Measurements from ENCODE around the gene ARSB. TPM values are rescaled to one million over a fixed set of nuclear protein-coding genes. Genes with fewer than 3 reads are reported as not detected.

Gene ARSB
- total and polyA plus RNA-seq, 8 donors, result 0.58 to 35.6 (median 7.6) TPM

DNA sequence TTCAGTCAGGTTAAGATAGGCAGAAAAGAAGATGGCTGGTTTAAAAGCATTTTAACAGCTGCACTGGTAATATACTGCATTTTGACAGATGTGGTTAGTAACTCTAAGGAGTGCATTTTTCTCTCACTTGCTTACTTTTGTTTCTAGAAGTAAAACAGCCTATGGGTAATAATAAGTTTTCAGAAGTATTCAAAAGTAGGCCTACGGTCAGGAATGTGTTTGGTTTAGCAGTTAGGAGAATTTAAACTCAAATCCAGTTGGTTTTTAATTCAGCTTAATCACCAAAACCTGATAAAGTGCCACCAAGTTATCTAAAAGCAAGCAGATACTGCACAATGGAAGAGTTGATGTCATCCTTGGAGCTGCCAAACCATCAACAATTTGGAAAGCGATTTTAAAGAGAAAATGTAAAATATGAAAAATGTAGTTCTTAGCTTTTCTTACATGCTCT is 160.3 kb downstream of the ARSB start:
- peak in 1 of 2 donors; percentile 73 for DNase-seq
- Histone ChIP-seq H3K4me3 (no peak overlapping the region), H3K27me3 (no peaks in the 10 kb centered on the region), H3K27ac (no peak overlapping the region), H3K9me3 (no peaks in the 10 kb centered on the region), H3K4me1 (peaks cover 0 to 6% (median 0%) of the 10 kb centered on the region in 4 donors), H3K36me3 (no peaks in the 10 kb centered on the region)
- TF ChIP-seq POLR2A (IDR thresholded peaks at IDR 0.05) (no peak), EP300 (IDR thresholded peaks at IDR 0.05) (no peak), POLR2AphosphoS5 (IDR thresholded peaks at IDR 0.05) (no peak)
- TF ChIP-seq, protein P1, sequence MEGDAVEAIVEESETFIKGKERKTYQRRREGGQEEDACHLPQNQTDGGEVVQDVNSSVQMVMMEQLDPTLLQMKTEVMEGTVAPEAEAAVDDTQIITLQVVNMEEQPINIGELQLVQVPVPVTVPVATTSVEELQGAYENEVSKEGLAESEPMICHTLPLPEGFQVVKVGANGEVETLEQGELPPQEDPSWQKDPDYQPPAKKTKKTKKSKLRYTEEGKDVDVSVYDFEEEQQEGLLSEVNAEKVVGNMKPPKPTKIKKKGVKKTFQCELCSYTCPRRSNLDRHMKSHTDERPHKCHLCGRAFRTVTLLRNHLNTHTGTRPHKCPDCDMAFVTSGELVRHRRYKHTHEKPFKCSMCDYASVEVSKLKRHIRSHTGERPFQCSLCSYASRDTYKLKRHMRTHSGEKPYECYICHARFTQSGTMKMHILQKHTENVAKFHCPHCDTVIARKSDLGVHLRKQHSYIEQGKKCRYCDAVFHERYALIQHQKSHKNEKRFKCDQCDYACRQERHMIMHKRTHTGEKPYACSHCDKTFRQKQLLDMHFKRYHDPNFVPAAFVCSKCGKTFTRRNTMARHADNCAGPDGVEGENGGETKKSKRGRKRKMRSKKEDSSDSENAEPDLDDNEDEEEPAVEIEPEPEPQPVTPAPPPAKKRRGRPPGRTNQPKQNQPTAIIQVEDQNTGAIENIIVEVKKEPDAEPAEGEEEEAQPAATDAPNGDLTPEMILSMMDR (IDR thresholded peaks at IDR 0.05), result no peak
- 22 to 34% (median 30%) methylated on average over 2 of the region's 2 CpGs for WGBS, 5 donors
- intact Hi-C loops (cut with DNase I; ENCODE audit: low total_unique reads), result no loop called here

DNA sequence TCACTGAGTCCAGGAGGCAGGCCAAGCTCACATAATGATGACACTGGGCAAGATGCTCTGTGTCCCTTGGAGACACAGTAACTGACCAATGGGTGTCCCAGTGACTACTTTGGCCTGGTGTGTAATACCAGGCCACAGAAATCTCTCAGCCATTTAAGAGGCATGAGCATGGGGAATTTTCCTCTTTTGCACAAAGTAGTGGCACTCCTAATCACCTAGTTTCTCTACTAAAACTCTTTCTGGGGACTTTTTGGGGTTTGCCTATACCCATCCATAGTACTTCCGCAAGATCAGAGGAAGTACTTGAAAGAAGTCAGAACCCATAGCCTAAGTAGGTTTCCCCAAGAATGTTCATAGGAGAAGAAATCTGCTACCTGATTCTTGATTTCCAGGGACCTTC is 161.9 kb downstream of the ARSB start:
- Histone ChIP-seq H3K27ac (no peak overlapping the region), H3K9me3 (no peaks in the 10 kb centered on the region), H3K36me3 (no peaks in the 10 kb centered on the region), H3K4me3 (no peak overlapping the region), H3K4me1 (peaks cover 0 to 6% (median 0%) of the 10 kb centered on the region in 4 donors), H3K27me3 (no peaks in the 10 kb centered on the region)
- 94 to 100% (median 100%) methylated on average over 1 of the region's 1 CpG for WGBS, 5 donors
- intact Hi-C loops (cut with DNase I; ENCODE audit: low total_unique reads), result no loop called here
- no peak for TF ChIP-seq POLR2A (IDR thresholded peaks at IDR 0.05)
- TF ChIP-seq, protein P1 (IDR thresholded peaks at IDR 0.05), result no peak
- no peak for TF ChIP-seq POLR2AphosphoS5 (IDR thresholded peaks at IDR 0.05)
- TF ChIP-seq EP300 (IDR thresholded peaks at IDR 0.05), result no peak
- no peak for DNase-seq

DNA sequence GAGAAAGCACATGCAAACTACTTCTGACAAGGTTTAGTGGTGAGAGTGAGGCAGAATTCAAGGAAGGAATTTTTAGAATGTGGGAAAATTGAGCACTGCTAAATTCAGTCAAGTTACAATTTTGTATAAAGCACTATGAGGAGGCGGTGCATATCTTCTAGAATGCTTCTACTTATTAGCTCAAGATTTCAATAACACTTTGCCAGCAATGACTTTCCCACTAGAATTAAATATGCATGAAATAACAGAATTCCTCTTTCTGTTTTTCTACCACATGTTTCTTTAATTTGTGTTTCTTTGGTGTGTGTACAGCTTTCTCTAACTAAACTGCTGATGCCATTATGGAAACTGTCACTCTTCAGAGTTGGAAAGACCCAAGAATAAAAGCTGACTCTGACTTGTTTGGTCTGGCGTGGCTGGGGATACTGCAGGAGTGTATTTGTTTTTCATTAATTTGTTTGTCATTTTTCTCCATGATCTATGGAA is 163.5 kb downstream of the ARSB start:
- Histone ChIP-seq H3K9me3 (no peaks in the 10 kb centered on the region), H3K27me3 (no peaks in the 10 kb centered on the region), H3K4me1 (peaks cover 0 to 6% (median 0%) of the 10 kb centered on the region in 4 donors), H3K36me3 (no peaks in the 10 kb centered on the region), H3K27ac (no peak overlapping the region), H3K4me3 (no peak overlapping the region)
- intact Hi-C loops (cut with DNase I; ENCODE audit: low total_unique reads), result no loop called here
- WGBS, 5 donors, result 75 to 96% (median 90%) methylated on average over 2 of the region's 2 CpGs
- DNase-seq, result no peak
- TF ChIP-seq POLR2AphosphoS5 (IDR thresholded peaks at IDR 0.05) (no peak), EP300 (IDR thresholded peaks at IDR 0.05) (no peak), POLR2A (IDR thresholded peaks at IDR 0.05) (no peak)
- TF ChIP-seq, protein P1 (IDR thresholded peaks at IDR 0.05), result no peak

DNA sequence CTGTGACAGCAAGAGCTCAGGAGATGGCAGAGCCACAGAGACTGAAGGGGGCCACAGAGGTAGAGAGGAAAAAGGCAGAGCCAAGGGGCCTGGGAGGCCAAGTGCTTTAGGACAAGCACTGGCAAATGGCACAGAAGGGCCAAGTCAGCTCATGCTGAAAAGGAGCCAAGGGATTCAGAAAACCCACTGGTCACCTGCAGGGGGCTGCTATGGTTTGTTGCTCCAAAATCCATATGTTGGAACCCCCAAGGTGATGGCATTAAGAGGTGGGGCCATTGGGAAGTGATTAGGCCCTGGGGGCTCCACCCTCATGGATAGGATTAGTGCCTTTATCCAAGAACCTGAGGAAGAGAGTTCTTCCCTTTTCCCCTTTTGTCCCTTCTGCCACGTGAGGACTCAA is 165.4 kb downstream of the ARSB start:
- intact Hi-C loops (cut with DNase I; ENCODE audit: low total_unique reads), result no loop called here
- no peaks in the 10 kb centered on the region for H3K36me3 ChIP-seq
- H3K9me3 ChIP-seq, result no peaks in the 10 kb centered on the region
- H3K27ac ChIP-seq, result no peak overlapping the region
- H3K4me3 ChIP-seq, result no peak overlapping the region
- H3K27me3 ChIP-seq, result no peaks in the 10 kb centered on the region
- no peak for DNase-seq
- peaks cover 0 to 3% (median 0%) of the 10 kb centered on the region in 4 donors for H3K4me1 ChIP-seq
- WGBS, 5 donors, result 69 to 100% (median 96%) methylated on average over 1 of the region's 1 CpG
- TF ChIP-seq POLR2AphosphoS5 (IDR thresholded peaks at IDR 0.05) (no peak), EP300 (IDR thresholded peaks at IDR 0.05) (no peak)
- TF ChIP-seq, protein P1 (IDR thresholded peaks at IDR 0.05), result no peak
